ENCODE measurements around the gene SHCBP1L. TPM values are rescaled to one million over a fixed set of nuclear protein-coding genes. Genes with fewer than 3 reads are reported as not detected.

The SHCBP1L gene
- polyA plus RNA-seq, 1 donor from 2014 or later: not detected

DNA sequence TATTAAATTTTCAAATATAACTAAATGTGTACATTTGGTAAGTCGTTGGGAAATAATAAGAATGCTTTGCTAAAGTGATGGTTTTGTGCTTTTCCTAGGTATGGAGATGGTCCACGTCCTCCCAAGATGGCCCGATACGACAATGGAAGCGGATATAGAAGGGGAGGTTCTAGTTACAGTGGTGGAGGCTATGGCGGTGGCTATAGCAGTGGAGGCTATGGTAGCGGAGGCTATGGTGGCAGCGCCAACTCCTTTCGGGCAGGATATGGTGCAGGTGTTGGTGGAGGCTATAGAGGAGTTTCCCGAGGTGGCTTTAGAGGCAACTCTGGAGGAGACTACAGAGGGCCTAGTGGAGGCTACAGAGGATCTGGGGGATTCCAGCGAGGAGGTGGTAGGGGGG lies 66.0 kb downstream of the SHCBP1L start:
- Histone ChIP-seq H3K9me3 (ENCODE audit: low read length) (no peaks in the 10 kb centered on the region), H3F3A (ENCODE audit: insufficient read depth, low read length, poor library complexity, severe bottlenecking) (no peaks in the 10 kb centered on the region), H3K27me3 (ENCODE audit: insufficient read depth, low read depth, low read length) (no peaks in the 10 kb centered on the region), H3K9ac (ENCODE audit: low read length) (no peak overlapping the region), H2AFZ (ENCODE audit: low read depth, low read length) (no peak overlapping the region), H3K4me3 (ENCODE audit: low read length) (no peak overlapping the region), H3K79me2 (replicated peaks; ENCODE audit: insufficient read depth, low read length) (no peaks in the 10 kb centered on the region), H4K20me1 (ENCODE audit: insufficient read depth) (no peaks in the 10 kb centered on the region), H3K36me3 (ENCODE audit: insufficient read depth, low read length) (peaks cover 5% of the 10 kb centered on the region), H3K4me2 (ENCODE audit: low read length) (no peak overlapping the region), H3K27ac (ENCODE audit: low read length) (no peak overlapping the region), H3K9me2 (ENCODE audit: insufficient read depth, low read length) (no peaks in the 10 kb centered on the region)
- TF ChIP-seq EP300 (conservative IDR thresholded peaks at IDR 0.05; ENCODE audit: poor library complexity, severe bottlenecking): no peak

DNA sequence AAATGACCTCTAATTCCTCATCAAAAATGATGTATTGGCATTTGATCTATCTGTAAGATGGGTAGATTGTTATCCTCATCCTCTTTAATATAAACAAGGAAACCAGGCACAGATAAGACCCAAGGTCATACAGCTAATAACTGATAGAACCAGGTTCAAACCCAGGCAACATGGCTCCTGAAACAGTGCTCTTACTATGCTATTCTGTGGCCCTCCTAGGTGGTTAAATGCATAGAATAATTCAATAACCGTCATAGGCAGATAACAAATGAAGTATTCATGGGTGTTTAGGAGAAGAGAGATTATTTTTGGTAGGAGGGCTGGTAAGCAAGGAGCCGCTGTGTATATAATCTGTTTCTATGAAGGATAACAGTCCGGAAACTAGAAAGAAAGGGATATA lies 67.4 kb downstream of the SHCBP1L start:
- Histone ChIP-seq H3K36me3 (ENCODE audit: insufficient read depth, low read length) (peaks cover 6% of the 10 kb centered on the region), H3K79me2 (replicated peaks; ENCODE audit: insufficient read depth, low read length) (no peaks in the 10 kb centered on the region), H3K9ac (ENCODE audit: low read length) (no peak overlapping the region), H4K20me1 (ENCODE audit: insufficient read depth) (no peaks in the 10 kb centered on the region), H3K9me3 (ENCODE audit: low read length) (no peaks in the 10 kb centered on the region), H3K9me2 (ENCODE audit: insufficient read depth, low read length) (no peaks in the 10 kb centered on the region), H2AFZ (ENCODE audit: low read depth, low read length) (no peak overlapping the region), H3F3A (ENCODE audit: insufficient read depth, low read length, poor library complexity, severe bottlenecking) (no peaks in the 10 kb centered on the region), H3K27me3 (ENCODE audit: insufficient read depth, low read depth, low read length) (no peaks in the 10 kb centered on the region), H3K27ac (ENCODE audit: low read length) (no peak overlapping the region), H3K4me2 (ENCODE audit: low read length) (no peak overlapping the region), H3K4me3 (ENCODE audit: low read length) (no peak overlapping the region)
- TF ChIP-seq MXI1 (conservative IDR thresholded peaks at IDR 0.05; ENCODE audit: poor library complexity, severe bottlenecking): no peak
- TF ChIP-seq POLR2AphosphoS5 (IDR thresholded peaks at IDR 0.05): no peak
- TF ChIP-seq RAD21 (conservative IDR thresholded peaks at IDR 0.05): no peak
- no peak for TF ChIP-seq EZH2 (IDR thresholded peaks at IDR 0.05; ENCODE audit: borderline replicate concordance, insufficient read depth, low read length, poor library complexity, severe bottlenecking)
- no peak for TF ChIP-seq SMC3 (conservative IDR thresholded peaks at IDR 0.05; ENCODE audit: poor library complexity)
- TF ChIP-seq, protein P1, sequence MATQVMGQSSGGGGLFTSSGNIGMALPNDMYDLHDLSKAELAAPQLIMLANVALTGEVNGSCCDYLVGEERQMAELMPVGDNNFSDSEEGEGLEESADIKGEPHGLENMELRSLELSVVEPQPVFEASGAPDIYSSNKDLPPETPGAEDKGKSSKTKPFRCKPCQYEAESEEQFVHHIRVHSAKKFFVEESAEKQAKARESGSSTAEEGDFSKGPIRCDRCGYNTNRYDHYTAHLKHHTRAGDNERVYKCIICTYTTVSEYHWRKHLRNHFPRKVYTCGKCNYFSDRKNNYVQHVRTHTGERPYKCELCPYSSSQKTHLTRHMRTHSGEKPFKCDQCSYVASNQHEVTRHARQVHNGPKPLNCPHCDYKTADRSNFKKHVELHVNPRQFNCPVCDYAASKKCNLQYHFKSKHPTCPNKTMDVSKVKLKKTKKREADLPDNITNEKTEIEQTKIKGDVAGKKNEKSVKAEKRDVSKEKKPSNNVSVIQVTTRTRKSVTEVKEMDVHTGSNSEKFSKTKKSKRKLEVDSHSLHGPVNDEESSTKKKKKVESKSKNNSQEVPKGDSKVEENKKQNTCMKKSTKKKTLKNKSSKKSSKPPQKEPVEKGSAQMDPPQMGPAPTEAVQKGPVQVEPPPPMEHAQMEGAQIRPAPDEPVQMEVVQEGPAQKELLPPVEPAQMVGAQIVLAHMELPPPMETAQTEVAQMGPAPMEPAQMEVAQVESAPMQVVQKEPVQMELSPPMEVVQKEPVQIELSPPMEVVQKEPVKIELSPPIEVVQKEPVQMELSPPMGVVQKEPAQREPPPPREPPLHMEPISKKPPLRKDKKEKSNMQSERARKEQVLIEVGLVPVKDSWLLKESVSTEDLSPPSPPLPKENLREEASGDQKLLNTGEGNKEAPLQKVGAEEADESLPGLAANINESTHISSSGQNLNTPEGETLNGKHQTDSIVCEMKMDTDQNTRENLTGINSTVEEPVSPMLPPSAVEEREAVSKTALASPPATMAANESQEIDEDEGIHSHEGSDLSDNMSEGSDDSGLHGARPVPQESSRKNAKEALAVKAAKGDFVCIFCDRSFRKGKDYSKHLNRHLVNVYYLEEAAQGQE (IDR thresholded peaks at IDR 0.05; ENCODE audit: borderline replicate concordance): no peak
- no peak for TF ChIP-seq EP300 (conservative IDR thresholded peaks at IDR 0.05; ENCODE audit: poor library complexity, severe bottlenecking)
- no peak for TF ChIP-seq TAF1 (IDR thresholded peaks at IDR 0.05; ENCODE audit: low read depth)
- TF ChIP-seq, protein P2, sequence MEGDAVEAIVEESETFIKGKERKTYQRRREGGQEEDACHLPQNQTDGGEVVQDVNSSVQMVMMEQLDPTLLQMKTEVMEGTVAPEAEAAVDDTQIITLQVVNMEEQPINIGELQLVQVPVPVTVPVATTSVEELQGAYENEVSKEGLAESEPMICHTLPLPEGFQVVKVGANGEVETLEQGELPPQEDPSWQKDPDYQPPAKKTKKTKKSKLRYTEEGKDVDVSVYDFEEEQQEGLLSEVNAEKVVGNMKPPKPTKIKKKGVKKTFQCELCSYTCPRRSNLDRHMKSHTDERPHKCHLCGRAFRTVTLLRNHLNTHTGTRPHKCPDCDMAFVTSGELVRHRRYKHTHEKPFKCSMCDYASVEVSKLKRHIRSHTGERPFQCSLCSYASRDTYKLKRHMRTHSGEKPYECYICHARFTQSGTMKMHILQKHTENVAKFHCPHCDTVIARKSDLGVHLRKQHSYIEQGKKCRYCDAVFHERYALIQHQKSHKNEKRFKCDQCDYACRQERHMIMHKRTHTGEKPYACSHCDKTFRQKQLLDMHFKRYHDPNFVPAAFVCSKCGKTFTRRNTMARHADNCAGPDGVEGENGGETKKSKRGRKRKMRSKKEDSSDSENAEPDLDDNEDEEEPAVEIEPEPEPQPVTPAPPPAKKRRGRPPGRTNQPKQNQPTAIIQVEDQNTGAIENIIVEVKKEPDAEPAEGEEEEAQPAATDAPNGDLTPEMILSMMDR (IDR thresholded peaks at IDR 0.05; ENCODE audit: poor library complexity, severe bottlenecking): no peak

DNA sequence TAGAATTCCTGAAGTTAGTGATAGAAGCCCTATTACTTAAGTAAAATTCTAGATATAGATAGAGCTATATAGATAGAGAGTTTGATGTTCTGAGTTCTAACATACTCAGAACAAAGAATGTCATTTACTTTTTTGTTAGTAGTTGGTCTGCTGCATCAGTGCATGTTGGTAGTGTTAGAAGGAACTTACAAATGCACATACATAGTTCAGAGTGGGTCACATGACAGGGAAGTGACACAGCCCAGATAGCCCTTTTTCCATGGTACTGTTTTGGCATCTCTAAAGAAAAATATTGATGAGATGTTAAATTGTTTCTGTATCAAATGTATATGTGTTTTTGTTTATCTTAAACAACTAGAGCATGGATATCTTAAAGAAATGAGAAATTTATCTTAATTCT lies 68.1 kb downstream of the SHCBP1L start:
- TF ChIP-seq TAF1 (IDR thresholded peaks at IDR 0.05; ENCODE audit: low read depth) (no peak), MXI1 (conservative IDR thresholded peaks at IDR 0.05; ENCODE audit: poor library complexity, severe bottlenecking) (no peak), EP300 (conservative IDR thresholded peaks at IDR 0.05; ENCODE audit: poor library complexity, severe bottlenecking) (no peak), RAD21 (conservative IDR thresholded peaks at IDR 0.05) (no peak), SMC3 (conservative IDR thresholded peaks at IDR 0.05; ENCODE audit: poor library complexity) (no peak), POLR2AphosphoS5 (IDR thresholded peaks at IDR 0.05) (no peak), EZH2 (IDR thresholded peaks at IDR 0.05; ENCODE audit: borderline replicate concordance, insufficient read depth, low read length, poor library complexity, severe bottlenecking) (no peak)
- TF ChIP-seq, protein P2 (IDR thresholded peaks at IDR 0.05; ENCODE audit: poor library complexity, severe bottlenecking): no peak
- TF ChIP-seq, protein P1 (IDR thresholded peaks at IDR 0.05; ENCODE audit: borderline replicate concordance): no peak
- H4K20me1 ChIP-seq (ENCODE audit: insufficient read depth): no peaks in the 10 kb centered on the region
- no peak overlapping the region for H3K9ac ChIP-seq (ENCODE audit: low read length)
- H3F3A ChIP-seq (ENCODE audit: insufficient read depth, low read length, poor library complexity, severe bottlenecking): no peaks in the 10 kb centered on the region
- H3K27ac ChIP-seq (ENCODE audit: low read length): no peak overlapping the region
- no peak overlapping the region for H3K4me3 ChIP-seq (ENCODE audit: low read length)
- no peaks in the 10 kb centered on the region for H3K79me2 ChIP-seq (replicated peaks; ENCODE audit: insufficient read depth, low read length)
- H3K9me3 ChIP-seq (ENCODE audit: low read length): no peaks in the 10 kb centered on the region
- no peak overlapping the region for H3K4me2 ChIP-seq (ENCODE audit: low read length)
- no peaks in the 10 kb centered on the region for H3K9me2 ChIP-seq (ENCODE audit: insufficient read depth, low read length)
- H3K27me3 ChIP-seq (ENCODE audit: insufficient read depth, low read depth, low read length): no peaks in the 10 kb centered on the region
- H3K36me3 ChIP-seq (ENCODE audit: insufficient read depth, low read length): peaks cover 13% of the 10 kb centered on the region
- no peak overlapping the region for H2AFZ ChIP-seq (ENCODE audit: low read depth, low read length)

All from neural cell (in vitro differentiated cells).